HCT116 (cell line): ENCODE results near the gene KCNQ1OT1. TPM values are rescaled to one million over a fixed set of nuclear protein-coding genes. Genes with fewer than 3 reads are reported as not detected.

ENCODE experiments used
- ATAC-seq: fragments of 200-7000 bp; cut with Tn5 transposase; 2 replicates; pipeline ENCODE4 v1.9.1; 2020; ENCODE audit warnings: mild to moderate bottlenecking, moderate library complexity
- BruUV-seq: library from RNA; stranded (reverse); fragments of 400-500 nt; replicated peaks from 2 replicates; lab custom pipeline; 2021; lab: Mats Ljungman, UMichigan
- CTCF ChIA-PET: fragments of 300-600 bp; sonication (Branson Sonifier 250); formaldehyde crosslinking; loops from one replicate; lab custom pipeline; 2021; ENCODE audit warnings: antibody characterized with exemption; lab: Charles Lee
- POLR2A ChIA-PET: fragments of 300-600, 350-600 bp; sonication (Branson Sonifier 250); formaldehyde crosslinking; loops from one replicate; lab custom pipeline; 2021; ENCODE audit warnings: antibody characterized with exemption; lab: Charles Lee
- RAD21 ChIA-PET, 2 experiments: fragments of 300-600 bp; sonication (Branson Sonifier 250); formaldehyde crosslinking; loops; one replicate each; lab custom pipeline; 2023; ENCODE audit warnings: low total read pairs in 2 of 2; ENCODE audit not compliant: uncharacterized antibody in 2 of 2, unreplicated experiment in 2 of 2, low non-redundant PET in 1 of 2; lab: Charles Lee
- DNase-seq: peaks from one replicate; pipeline ENCODE4 v3.0.0-alpha.2; 2010; ENCODE audit warnings: low read depth, low spot score
- H2AFZ ChIP-seq: fragments of 200-600 bp; shearing (Covaris generic), sonication (generic); 2 replicates; pipeline ENCODE4 v1.6.1; 2017; ENCODE audit warnings: low read depth, mixed run types, mixed read lengths, antibody characterized with exemption, low read length; ENCODE audit not compliant: poor library complexity, severe bottlenecking
- H3K27ac ChIP-seq: 2 replicates; pipeline ENCODE4 v1.5.1; 2012; ENCODE audit warnings: low read depth, low read length
- H3K27me3 ChIP-seq: fragments of 200-600 bp; sonication (generic); 2 replicates; pipeline ENCODE4 v1.6.1; 2016; ENCODE audit warnings: mixed run types, low read length, mixed read lengths; ENCODE audit not compliant: insufficient read depth
- H3K36me3 ChIP-seq, 2 experiments: fragments of 200-500 bp in 1 of 2; fragments of 200-600 bp in 1 of 2; sonication (Bioruptor generic) in 1 of 2; sonication (generic) in 1 of 2; 2 replicates each; pipeline versions ENCODE4 v1.5.1 to v1.6.1; 2014 to 2016; ENCODE audit warnings: low read length in 2 of 2, inconsistent platforms in 1 of 2, mixed read lengths in 1 of 2, mixed run types in 1 of 2; ENCODE audit not compliant: insufficient read depth in 2 of 2, control insufficient read depth in 1 of 2
- H3K4me1 ChIP-seq, 2 experiments: fragments of 200-600 bp in 1 of 2; sonication (generic) in 1 of 2; 2 replicates each; pipeline versions ENCODE4 v1.5.1 to v1.6.1; 2012 to 2017; ENCODE audit warnings: low read length in 2 of 2, inconsistent platforms in 1 of 2, mild to moderate bottlenecking in 1 of 2, mixed read lengths in 1 of 2, mixed run types in 1 of 2, moderate library complexity in 1 of 2; ENCODE audit not compliant: insufficient read depth in 2 of 2, control insufficient read depth in 1 of 2
- H3K4me2 ChIP-seq: fragments of 200-600 bp; sonication (generic); 2 replicates; pipeline ENCODE4 v1.6.1; 2017; ENCODE audit warnings: mixed run types, low read length, mixed read lengths
- H3K4me3 ChIP-seq, 2 experiments: fragments of 200-600 bp in 1 of 2; sonication (generic) in 1 of 2; replicated peaks in 1 of 2; 2 replicates each; pipeline ENCODE4 v1.5.1; 2011 to 2016; ENCODE audit warnings: low read length in 2 of 2, control low read depth in 1 of 2, low read depth in 1 of 2, mild to moderate bottlenecking in 1 of 2, mixed read lengths in 1 of 2, mixed run types in 1 of 2
- H3K79me2 ChIP-seq: fragments of 200-600 bp; sonication (generic); 2 replicates; pipeline ENCODE4 v1.6.1; 2017; ENCODE audit warnings: mild to moderate bottlenecking, mixed run types, low read length, moderate library complexity, mixed read lengths; ENCODE audit not compliant: insufficient read depth
- H3K9ac ChIP-seq: fragments of 200-600 bp; sonication (generic); 2 replicates; pipeline ENCODE4 v1.6.1; 2016; ENCODE audit warnings: low read length, mixed read lengths
- H3K9me2 ChIP-seq: fragments of 200-600 bp; sonication (generic), shearing (Covaris generic); 2 replicates; pipeline ENCODE4 v1.6.1; 2017; ENCODE audit warnings: mixed run types, mild to moderate bottlenecking, moderate library complexity; ENCODE audit not compliant: insufficient read depth
- H3K9me3 ChIP-seq, 2 experiments: fragments of 200-500 bp in 1 of 2; fragments of 200-600 bp in 1 of 2; sonication (Bioruptor generic) in 1 of 2; sonication (generic) in 1 of 2; 2 replicates each; pipeline ENCODE4 v1.6.1; 2014 to 2017; ENCODE audit warnings: low read length in 2 of 2, mixed read lengths in 2 of 2, inconsistent platforms in 1 of 2, low read depth in 1 of 2, mild to moderate bottlenecking in 1 of 2, mixed run types in 1 of 2, moderate library complexity in 1 of 2; ENCODE audit not compliant: control insufficient read depth in 1 of 2, insufficient read depth in 1 of 2
- H4K20me1 ChIP-seq: fragments of 200-600 bp; sonication (generic), shearing (Covaris generic); 2 replicates; pipeline ENCODE4 v1.6.1; 2017; ENCODE audit warnings: mixed run types, mild to moderate bottlenecking, moderate library complexity; ENCODE audit not compliant: insufficient read depth
- ATF3 ChIP-seq: IDR thresholded peaks from 2 replicates; pipeline ENCODE4 v1.6.1; 2012
- CBX3 ChIP-seq: IDR thresholded peaks from 2 replicates; pipeline ENCODE4 v1.6.1; 2012; ENCODE audit warnings: low read depth
- CEBPB ChIP-seq: IDR thresholded peaks from 2 replicates; pipeline ENCODE4 v1.6.1; 2012; ENCODE audit warnings: low read depth
- CTCF ChIP-seq, 3 experiments: fragments of 200-600 bp in 1 of 3; sonication (generic) in 1 of 3; IDR thresholded peaks in 2 of 3; conservative IDR thresholded peaks in 1 of 3; 2 replicates each; pipeline ENCODE4 v1.5.1; 2012 to 2017; ENCODE audit warnings: low read depth in 2 of 3, low read length in 2 of 3, antibody characterized with exemption in 1 of 3, borderline replicate concordance in 1 of 3, control low read depth in 1 of 3, mild to moderate bottlenecking in 1 of 3, mixed read lengths in 1 of 3, mixed run types in 1 of 3, moderate library complexity in 1 of 3; ENCODE audit not compliant: insufficient read depth in 1 of 3
- EGR1 ChIP-seq: IDR thresholded peaks from 2 replicates; pipeline ENCODE4 v1.6.1; 2012; ENCODE audit warnings: low read depth
- ELF1 ChIP-seq: IDR thresholded peaks from 2 replicates; pipeline ENCODE4 v1.6.1; 2012; ENCODE audit warnings: low read depth, borderline replicate concordance
- EZH2 ChIP-seq: fragments of 200-600 bp; sonication (generic); IDR thresholded peaks from 2 replicates; pipeline ENCODE4 v1.6.1; 2017; ENCODE audit warnings: antibody characterized with exemption, mixed run types
- FOSL1 ChIP-seq: IDR thresholded peaks from 2 replicates; pipeline ENCODE4 v1.6.1; 2012; ENCODE audit warnings: low read depth
- MAX ChIP-seq: IDR thresholded peaks from 2 replicates; pipeline ENCODE4 v1.6.1; 2012
- POLR2A ChIP-seq: IDR thresholded peaks from 2 replicates; pipeline ENCODE4 v1.7.0; 2011; ENCODE audit warnings: borderline replicate concordance; ENCODE audit not compliant: insufficient read depth, insufficient read length; ENCODE audit errors: extremely low read depth
- REST ChIP-seq: IDR thresholded peaks from 2 replicates; pipeline ENCODE4 v1.6.1; 2012; ENCODE audit warnings: low read depth
- SIN3A ChIP-seq: IDR thresholded peaks from 2 replicates; pipeline ENCODE4 v1.6.1; 2012; ENCODE audit warnings: low read depth
- SP1 ChIP-seq: IDR thresholded peaks from 2 replicates; pipeline ENCODE4 v1.6.1; 2012; ENCODE audit warnings: low read depth
- SRF ChIP-seq: IDR thresholded peaks from 2 replicates; pipeline ENCODE4 v1.6.1; 2012; ENCODE audit warnings: low read depth
- TCF7L2 ChIP-seq: IDR thresholded peaks from 2 replicates; pipeline ENCODE4 v1.7.0; 2011; ENCODE audit warnings: borderline replicate concordance, inconsistent platforms; ENCODE audit not compliant: insufficient read depth, insufficient read length; ENCODE audit errors: extremely low read depth
- ZBTB33 ChIP-seq: IDR thresholded peaks from 2 replicates; pipeline ENCODE4 v1.6.1; 2011; ENCODE audit warnings: mild to moderate bottlenecking, low read length, moderate library complexity; ENCODE audit not compliant: insufficient replicate concordance; ENCODE audit errors: extremely low read depth
- ZNF274 ChIP-seq: fragments of 200-500 bp; sonication (Bioruptor generic); IDR thresholded peaks from 2 replicates; pipeline ENCODE4 v1.6.1; 2014; ENCODE audit warnings: mild to moderate bottlenecking, low read depth, low read length, inconsistent platforms
- intact Hi-C: fragments of 100-400 bp; cut with micrococcal nuclease; formaldehyde crosslinking; loops from 2 replicates; pipeline ENCODE4 v1.10.0; 2022
- total RNA-seq: library from RNA; stranded (reverse); gene quantifications from one replicate; pipeline ENCODE4 v1.2.1, GENCODE V29; 2021; ENCODE audit not compliant: unreplicated experiment

KCNQ1OT1 gene
- total RNA-seq, 1 experiment from 2014 or later: 1.1 TPM

GRCh38 chr11:2714463-2714800, 14.6 kb upstream of the KCNQ1OT1 start:
- Histone ChIP-seq H3K79me2 (no peaks in the 10 kb centered on the region), H3K4me2 (no peak overlapping the region), H3K27ac (no peak overlapping the region), H3K27me3 (no peaks in the 10 kb centered on the region), H4K20me1 (no peaks in the 10 kb centered on the region), H3K4me3 (no peak overlapping the region), H3K36me3 (no peaks in the 10 kb centered on the region), H3K9me3 (no peaks in the 10 kb centered on the region), H3K9ac (no peak overlapping the region), H3K4me1 (no peaks in the 10 kb centered on the region), H2AFZ (no peak overlapping the region), H3K9me2 (no peaks in the 10 kb centered on the region)
- RAD21 ChIA-PET: no interaction called here
- no TSS peak for BruUV-seq
- DNase-seq (no peak), ATAC-seq (no peak)
- CTCF ChIA-PET: no interaction called here
- POLR2A ChIA-PET: no interaction called here
- TF ChIP-seq CBX3: no peak
- TF ChIP-seq SIN3A: no peak
- no peak for TF ChIP-seq REST
- TF ChIP-seq EGR1: no peak
- TF ChIP-seq ELF1: no peak
- no peak for TF ChIP-seq MAX
- no peak for TF ChIP-seq CEBPB
- no peak for TF ChIP-seq POLR2A
- no peak for TF ChIP-seq FOSL1
- TF ChIP-seq SRF: no peak
- TF ChIP-seq SP1: no peak
- TF ChIP-seq EZH2: no peak
- TF ChIP-seq ZNF274: no peak
- no peak for TF ChIP-seq ATF3
- no peak for TF ChIP-seq ZBTB33
- no peak for TF ChIP-seq TCF7L2
- no peak for TF ChIP-seq CTCF (IDR thresholded peaks at IDR 0.05 in 2 of 3, conservative IDR thresholded peaks at IDR 0.05 in 1 of 3; ENCODE audit: borderline replicate concordance in 1 of 3, insufficient read depth in 1 of 3, low read depth in 2 of 3, low read length in 2 of 3)
- intact Hi-C loops: no loop called here
